Upper lobe of left lung (tissue), 6 donors: ENCODE data around the gene CEP192. TPM values are rescaled to one million over a fixed set of nuclear protein-coding genes. Genes with fewer than 3 reads are reported as not detected.
A peak's percentile ranks its signal among the peaks of the same experiment; 100 is the strongest.
"Not testable (repeated sequence)": the region's sequence is repeated elsewhere in the genome, so short reads cannot be mapped to it uniquely, and the experiment has no call there.

Experiments used
- ATAC-seq, 2 donors: fragments of 200-7000 bp; cut with Tn5 transposase; one replicate each; pipeline ENCODE4 v1.9.1; 2022; ENCODE audit warnings: mild to moderate bottlenecking in 2 of 2, moderate library complexity in 2 of 2; ENCODE audit not compliant: low FRiP score in 2 of 2
- DNase-seq, 2 donors: peaks; one replicate each; pipeline ENCODE4 v3.0.0-alpha.2; 2019 to 2020
- H3K27ac ChIP-seq, 4 donors: fragments of 200-600 bp; sonication (generic); one replicate each; pipeline ENCODE4 v1.5.1; 2016 to 2019
- H3K27me3 ChIP-seq, 4 donors: fragments of 200-600 bp; sonication (generic); one replicate each; pipeline ENCODE4 v1.5.1; 2017 to 2019
- H3K36me3 ChIP-seq, 4 donors: fragments of 200-600 bp; sonication (generic); one replicate each; pipeline ENCODE4 v1.5.1; 2016 to 2019
- H3K4me1 ChIP-seq, 4 donors: fragments of 200-600 bp; sonication (generic); one replicate each; pipeline ENCODE4 v1.5.1; 2018 to 2019
- H3K4me3 ChIP-seq, 4 donors: fragments of 200-600 bp; sonication (generic); one replicate each; pipeline ENCODE4 v1.5.1; 2017 to 2019; ENCODE audit warnings: mild to moderate bottlenecking in 2 of 4, moderate library complexity in 1 of 4
- H3K9me3 ChIP-seq, 4 donors: fragments of 200-600 bp; sonication (generic); one replicate each; pipeline ENCODE4 v1.5.1; 2018 to 2019
- CTCF ChIP-seq, 6 experiments: fragments of 450-650 bp in 4 of 6; fragments of 200-600 bp in 2 of 6; sonication (generic) in 2 of 6; IDR thresholded peaks; one replicate each; pipeline ENCODE4 v1.5.1; 2016 to 2019; ENCODE audit warnings: antibody characterized with exemption in 6 of 6
- EP300 ChIP-seq, 4 donors: sonication (generic); formaldehyde crosslinking; IDR thresholded peaks; one replicate each; pipeline ENCODE4 v1.5.1; 2017; ENCODE audit warnings: antibody characterized with exemption in 4 of 4, control low read depth in 2 of 4
- POLR2A ChIP-seq, 4 donors: fragments of 450-650 bp; IDR thresholded peaks; one replicate each; pipeline ENCODE4 v1.5.1; 2016 to 2017; ENCODE audit warnings: antibody characterized with exemption in 4 of 4, mild to moderate bottlenecking in 2 of 4
- POLR2AphosphoS5 ChIP-seq, 2 donors: sonication (generic); formaldehyde crosslinking; IDR thresholded peaks; one replicate each; pipeline ENCODE4 v1.5.1; 2017; ENCODE audit warnings: antibody characterized with exemption in 2 of 2
- WGBS, 2 donors: methylation state at CpG; one replicate each; pipeline ENCODE4 v1.1.5; 2017 to 2018; 5-methylcytosine and 5-hydroxymethylcytosine counted together
- total RNA-seq, 6 donors: library from RNA; depleted of rRNA in 4 of 6; stranded (reverse); fragments of >200 nt in 4 of 6; gene quantifications; one replicate each; pipeline versions ENCODE4 v1.1.0 to v1.2.1, GENCODE V29; 2016 to 2021
- donor health status: DM: no; HTN: no; CAD: no; lungs with moderate emphysema.
- donor health status: DM: no; HTN: yes; CAD: no; lungs with severe emphysema.

The CEP192 gene
- total RNA-seq, 6 donors from 2014 or later, result 14.3 to 41.3 (median 22.5) TPM

GRCh38 chr18:13096232-13096631, 105.1 kb downstream of the CEP192 start:
- Histone ChIP-seq H3K36me3 (peaks cover 19 to 78% (median 61%) of the 10 kb centered on the region in 4 donors), H3K27me3 (no peaks in the 10 kb centered on the region), H3K4me3 (no peak overlapping the region), H3K27ac (no peak overlapping the region), H3K4me1 (no peaks in the 10 kb centered on the region), H3K9me3 (no peaks in the 10 kb centered on the region)
- 97 to 99% methylated on average over 9 of the region's 9 CpGs for WGBS, 2 donors
- DNase-seq (peak in 1 of 2 donors; percentile 18), ATAC-seq (no peak)
- TF ChIP-seq POLR2A (IDR thresholded peaks at IDR 0.05), result no peak
- TF ChIP-seq EP300 (IDR thresholded peaks at IDR 0.05), result no peak
- no peak for TF ChIP-seq POLR2AphosphoS5 (IDR thresholded peaks at IDR 0.05)
- TF ChIP-seq CTCF (IDR thresholded peaks at IDR 0.05), result no peak

GRCh38 chr18:13096719-13097118, 105.6 kb downstream of the CEP192 start:
- WGBS, 2 donors, result 92 to 100% methylated on average over 3 of the region's 3 CpGs
- ATAC-seq, result no peak
- H3K27me3 ChIP-seq, result no peaks in the 10 kb centered on the region
- no peaks in the 10 kb centered on the region for H3K4me1 ChIP-seq
- no peak overlapping the region for H3K4me3 ChIP-seq
- H3K9me3 ChIP-seq, result no peaks in the 10 kb centered on the region
- no peak overlapping the region for H3K27ac ChIP-seq
- TF ChIP-seq CTCF (IDR thresholded peaks at IDR 0.05) (no peak), POLR2A (IDR thresholded peaks at IDR 0.05) (no peak), EP300 (IDR thresholded peaks at IDR 0.05) (no peak), POLR2AphosphoS5 (IDR thresholded peaks at IDR 0.05) (no peak)
- peaks cover 19 to 82% (median 66%) of the 10 kb centered on the region in 4 donors for H3K36me3 ChIP-seq
- no peak for DNase-seq

- H3K4me3 ChIP-seq, H3K27me3 ChIP-seq, H3K4me1 ChIP-seq, ATAC-seq, H3K27ac ChIP-seq, H3K9me3 ChIP-seq: not testable (repeated sequence)
- H3K36me3 ChIP-seq, result peaks cover 24 to 84% (median 70%) of the 10 kb centered on the region in 4 donors
- DNase-seq, result peak in 1 of 2 donors; percentile 56
- 96 to 98% methylated on average over 14 to 15 of the region's 26 CpGs for WGBS, 2 donors
Observed at GRCh38 chr18:13098104-13098503, 106.9 kb downstream of the CEP192 start.

GRCh38 chr18:13099113-13099512, 108.0 kb downstream of the CEP192 start:
- H3K27ac ChIP-seq, result no peak overlapping the region
- H3K27me3 ChIP-seq, result no peaks in the 10 kb centered on the region
- ATAC-seq, result no peak
- H3K9me3 ChIP-seq, result no peaks in the 10 kb centered on the region
- 88 to 91% methylated on average over 6 to 7 of the region's 10 CpGs for WGBS, 2 donors
- TF ChIP-seq CTCF (IDR thresholded peaks at IDR 0.05), result no peak
- no peak for TF ChIP-seq EP300 (IDR thresholded peaks at IDR 0.05)
- TF ChIP-seq POLR2AphosphoS5 (IDR thresholded peaks at IDR 0.05), result no peak
- TF ChIP-seq POLR2A (IDR thresholded peaks at IDR 0.05), result no peak
- no peak overlapping the region for H3K4me3 ChIP-seq
- peaks cover 28 to 85% (median 72%) of the 10 kb centered on the region in 4 donors for H3K36me3 ChIP-seq
- DNase-seq, result no peak
- H3K4me1 ChIP-seq, result no peaks in the 10 kb centered on the region

GRCh38 chr18:13100942-13101658, 109.9 kb downstream of the CEP192 start:
- Histone ChIP-seq H3K4me1 (no peaks in the 10 kb centered on the region), H3K36me3 (peaks cover 32 to 86% (median 70%) of the 10 kb centered on the region in 4 donors), H3K27ac (no peak overlapping the region), H3K4me3 (no peak overlapping the region), H3K9me3 (no peaks in the 10 kb centered on the region), H3K27me3 (no peaks in the 10 kb centered on the region)
- DNase-seq (peak in 1 of 2 donors; percentile 16), ATAC-seq (no peak)
- TF ChIP-seq POLR2AphosphoS5 (IDR thresholded peaks at IDR 0.05) (no peak), EP300 (IDR thresholded peaks at IDR 0.05) (no peak), POLR2A (IDR thresholded peaks at IDR 0.05) (no peak), CTCF (IDR thresholded peaks at IDR 0.05) (no peak)
- WGBS, 2 donors, result 95 to 98% methylated on average over 14 of the region's 14 CpGs
